Suppressor macrophage (primary cell): ENCODE results near the gene PTCD3.

ENCODE experiments used
- DNase-seq, 4 experiments: peaks; one replicate each; pipeline ENCODE4 v3.0.0-alpha.2; 2020 to 2022

PTCD3 gene

GRCh38 chr2:86082756-86083155, 23.3 kb upstream of the PTCD3 start:
- DNase-seq: peak; percentile 30 to 65 (median 62)

- no peak for DNase-seq
These were observed 17.8 kb upstream of the PTCD3 start for GRCh38 chr2:86087936-86088850.

- DNase-seq: no peak
These were observed 11.8 kb upstream of the PTCD3 start for GRCh38 chr2:86094229-86094628.

GRCh38 chr2:86097114-86097896, 8.7 kb upstream of the PTCD3 start:
- DNase-seq: no peak

- DNase-seq: no peak
These were observed 8.1 kb upstream of the PTCD3 start for GRCh38 chr2:86097913-86098312.

GRCh38 chr2:86102157-86102556, 3.9 kb upstream of the PTCD3 start:
- DNase-seq: no peak

GRCh38 chr2:86105252-86105968, 625 bp upstream of the PTCD3 start, which contains the start of gene POLR1A:
Gene POLR1A, minus strand, starts transcription at chr2:86105886. Its CDS starts 110 bp downstream, at chr2:86105776.
- peak; percentile 89 to 94 (median 93) for DNase-seq

GRCh38 chr2:86107031-86107430, 996 bp downstream of the PTCD3 start:
- DNase-seq: no peak

- DNase-seq: peak in 1 of 4 experiments; percentile 12
These were observed 12.1 kb downstream of the PTCD3 start for GRCh38 chr2:86118130-86118529.

GRCh38 chr2:86123328-86123925, 17.4 kb downstream of the PTCD3 start:
- DNase-seq: peak in 2 of 4 experiments; percentile 60 to 66

- DNase-seq: no peak
These were observed 18.6 kb downstream of the PTCD3 start for GRCh38 chr2:86124683-86125082.

GRCh38 chr2:86134709-86135108, 28.7 kb downstream of the PTCD3 start:
- DNase-seq: no peak

- no peak for DNase-seq
These were observed 29.6 kb downstream of the PTCD3 start for GRCh38 chr2:86135653-86136052.

- DNase-seq: no peak
These were observed 30.1 kb downstream of the PTCD3 start for GRCh38 chr2:86136141-86136540.

- DNase-seq: no peak
These were observed 32.9 kb downstream of the PTCD3 start for GRCh38 chr2:86138736-86139625.

- DNase-seq: no peak
These were observed 33.9 kb downstream of the PTCD3 start for GRCh38 chr2:86139981-86140380.

GRCh38 chr2:86140969-86141392, 34.9 kb downstream of the PTCD3 start:
- DNase-seq: peak; percentile 16 to 52 (median 48)

- DNase-seq: peak in 2 of 4 experiments; percentile 52 to 59
These were observed 36.6 kb downstream of the PTCD3 start for GRCh38 chr2:86142436-86143257.

- peak; percentile 59 to 74 (median 70) for DNase-seq
These were observed 37.3 kb downstream of the PTCD3 start for GRCh38 chr2:86143307-86143706.
